Lower leg skin (tissue), 3 donors: Measurements from ENCODE around the gene MCTP2.

Experiments
- POLR2A ChIP-seq, 2 donors: fragments of 450-650 bp; IDR thresholded peaks; one replicate each; pipeline ENCODE4 v1.6.1; 2016 to 2017; ENCODE audit warnings: antibody characterized with exemption in 2 of 2, mild to moderate bottlenecking in 1 of 2, moderate library complexity in 1 of 2
- TF ChIP-seq, protein P1 (sequence below), 3 donors: fragments of 450-650 bp; IDR thresholded peaks; one replicate each; pipeline ENCODE4 v1.5.1; 2016; ENCODE audit warnings: antibody characterized with exemption in 3 of 3, mild to moderate bottlenecking in 3 of 3, moderate library complexity in 2 of 3

DNA sequence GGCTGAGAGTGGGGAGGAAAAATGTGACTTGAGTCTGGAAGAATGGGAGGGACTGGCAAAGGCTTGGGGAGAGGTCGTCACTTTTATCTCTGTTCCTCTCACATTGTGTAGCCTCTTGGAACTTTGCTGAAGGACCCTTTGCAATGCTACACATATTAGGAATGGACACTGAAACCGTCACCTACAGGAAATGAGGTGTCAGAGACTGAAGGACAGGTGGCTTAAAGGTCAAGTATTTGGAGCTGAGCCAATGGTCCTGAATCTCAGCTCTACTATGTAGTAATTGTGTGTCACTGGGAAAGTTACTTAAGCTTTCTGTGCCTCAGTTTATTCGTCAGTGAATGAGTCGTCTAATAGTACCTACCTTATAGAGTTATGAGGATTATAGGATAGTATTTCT is 14.7 kb downstream of the MCTP2 start:
- TF ChIP-seq, protein P1, sequence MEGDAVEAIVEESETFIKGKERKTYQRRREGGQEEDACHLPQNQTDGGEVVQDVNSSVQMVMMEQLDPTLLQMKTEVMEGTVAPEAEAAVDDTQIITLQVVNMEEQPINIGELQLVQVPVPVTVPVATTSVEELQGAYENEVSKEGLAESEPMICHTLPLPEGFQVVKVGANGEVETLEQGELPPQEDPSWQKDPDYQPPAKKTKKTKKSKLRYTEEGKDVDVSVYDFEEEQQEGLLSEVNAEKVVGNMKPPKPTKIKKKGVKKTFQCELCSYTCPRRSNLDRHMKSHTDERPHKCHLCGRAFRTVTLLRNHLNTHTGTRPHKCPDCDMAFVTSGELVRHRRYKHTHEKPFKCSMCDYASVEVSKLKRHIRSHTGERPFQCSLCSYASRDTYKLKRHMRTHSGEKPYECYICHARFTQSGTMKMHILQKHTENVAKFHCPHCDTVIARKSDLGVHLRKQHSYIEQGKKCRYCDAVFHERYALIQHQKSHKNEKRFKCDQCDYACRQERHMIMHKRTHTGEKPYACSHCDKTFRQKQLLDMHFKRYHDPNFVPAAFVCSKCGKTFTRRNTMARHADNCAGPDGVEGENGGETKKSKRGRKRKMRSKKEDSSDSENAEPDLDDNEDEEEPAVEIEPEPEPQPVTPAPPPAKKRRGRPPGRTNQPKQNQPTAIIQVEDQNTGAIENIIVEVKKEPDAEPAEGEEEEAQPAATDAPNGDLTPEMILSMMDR (IDR thresholded peaks at IDR 0.05), result no peak
- no peak for TF ChIP-seq POLR2A (IDR thresholded peaks at IDR 0.05)
